ENCODE results near the gene ANGPT4. TPM values are rescaled to one million over a fixed set of nuclear protein-coding genes. Genes with fewer than 3 reads are reported as not detected.

Gene ANGPT4
- polyA plus RNA-seq, 3 donors: 0.07 to 0.14 TPM; not detected in 1

- H3K9me3 Mint-ChIP-seq: peaks cover 0 to 10% (median 2%) of the 10 kb centered on the region in 7 donors
- Histone ChIP-seq H3K9ac (ENCODE audit: insufficient read depth, low read length, poor library complexity, severe bottlenecking) (no peak overlapping the region), H4K20me1 (ENCODE audit: insufficient read depth, low read length) (peaks cover 87% of the 10 kb centered on the region), H3K36me3 (replicated peaks in 1 of 2; ENCODE audit: control insufficient read depth in 1 of 2, insufficient read depth in 2 of 2, low read length in 2 of 2) (peaks cover 10 to 19% of the 10 kb centered on the region in 2 donors), H3K4me3 (replicated peaks in 1 of 3; ENCODE audit: low read depth in 2 of 3, low read length in 3 of 3) (no peak overlapping the region), H3K27me3 (ENCODE audit: control insufficient read depth in 2 of 2, insufficient read depth in 2 of 2, low read length in 2 of 2) (peaks cover 5 to 17% of the 10 kb centered on the region in 2 donors), H3K9me3 (replicated peaks in 1 of 2; ENCODE audit: control insufficient read depth in 1 of 2, insufficient read depth in 1 of 2, low read length in 2 of 2) (no peaks in the 10 kb centered on the region), H3K79me2 (ENCODE audit: insufficient read depth, low read length) (peaks cover 94% of the 10 kb centered on the region), H3K27ac (ENCODE audit: low read depth in 1 of 2, low read length in 2 of 2) (no peak overlapping the region), H2AFZ (ENCODE audit: insufficient read depth, low read depth, low read length, poor library complexity, severe bottlenecking) (no peak overlapping the region), H3K4me1 (ENCODE audit: control insufficient read depth in 1 of 2, insufficient read depth in 2 of 2, low read length in 2 of 2) (peaks cover 70 to 79% of the 10 kb centered on the region in 2 donors), H3K4me2 (replicated peaks; ENCODE audit: extremely low read depth, low read length, poor library complexity, severe bottlenecking) (no peak overlapping the region)
- 94% methylated on average over 8 of the region's 11 CpGs for WGBS (ENCODE audit: insufficient coverage)
- H3K4me3 Mint-ChIP-seq: no peak overlapping the region
- H3K27me3 Mint-ChIP-seq (ENCODE audit: low read depth in 3 of 3): peaks cover 15 to 25% (median 17%) of the 10 kb centered on the region in 3 donors
- peak overlapping the region in 1 of 7 donors; percentile 44 for H3K27ac Mint-ChIP-seq
- TF ChIP-seq, protein P1, sequence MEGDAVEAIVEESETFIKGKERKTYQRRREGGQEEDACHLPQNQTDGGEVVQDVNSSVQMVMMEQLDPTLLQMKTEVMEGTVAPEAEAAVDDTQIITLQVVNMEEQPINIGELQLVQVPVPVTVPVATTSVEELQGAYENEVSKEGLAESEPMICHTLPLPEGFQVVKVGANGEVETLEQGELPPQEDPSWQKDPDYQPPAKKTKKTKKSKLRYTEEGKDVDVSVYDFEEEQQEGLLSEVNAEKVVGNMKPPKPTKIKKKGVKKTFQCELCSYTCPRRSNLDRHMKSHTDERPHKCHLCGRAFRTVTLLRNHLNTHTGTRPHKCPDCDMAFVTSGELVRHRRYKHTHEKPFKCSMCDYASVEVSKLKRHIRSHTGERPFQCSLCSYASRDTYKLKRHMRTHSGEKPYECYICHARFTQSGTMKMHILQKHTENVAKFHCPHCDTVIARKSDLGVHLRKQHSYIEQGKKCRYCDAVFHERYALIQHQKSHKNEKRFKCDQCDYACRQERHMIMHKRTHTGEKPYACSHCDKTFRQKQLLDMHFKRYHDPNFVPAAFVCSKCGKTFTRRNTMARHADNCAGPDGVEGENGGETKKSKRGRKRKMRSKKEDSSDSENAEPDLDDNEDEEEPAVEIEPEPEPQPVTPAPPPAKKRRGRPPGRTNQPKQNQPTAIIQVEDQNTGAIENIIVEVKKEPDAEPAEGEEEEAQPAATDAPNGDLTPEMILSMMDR (IDR thresholded peaks at IDR 0.05): no peak
- peaks cover 75% of the 10 kb centered on the region for H3K4me1 Mint-ChIP-seq
- H3K36me3 Mint-ChIP-seq: peaks cover 42 to 52% of the 10 kb centered on the region in 2 donors
- DNase-seq: no peak
- intact Hi-C loops (cut with micrococcal nuclease): loop anchor here (5.0 to 10.0 kb wide), 2 partner anchors 43 to 185 kb away; partner anchors contain the start of gene SRXN1 (in 1 of the 2)
Observed at GRCh38 chr20:839626-840025, 76.5 kb downstream of the ANGPT4 start.

DNA sequence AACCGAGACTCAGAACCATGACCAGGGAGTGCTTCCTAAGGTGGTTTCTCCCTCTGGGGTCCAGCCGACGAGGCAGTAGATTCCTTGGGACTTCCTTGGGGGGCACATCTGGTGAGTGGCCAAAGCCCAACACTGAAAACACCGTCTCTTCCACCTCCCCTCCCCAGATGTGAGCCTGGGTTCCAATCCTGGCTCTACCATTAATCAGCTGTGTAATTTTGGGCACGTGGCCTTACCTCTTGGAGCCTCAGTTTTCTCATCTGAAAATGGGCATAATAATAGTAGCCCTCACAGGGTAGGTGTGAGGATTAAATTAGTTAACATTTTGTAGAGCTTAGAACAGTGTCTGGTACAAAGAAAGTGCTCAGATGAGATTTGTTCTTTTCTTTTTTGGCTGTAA lies 77.1 kb downstream of the ANGPT4 start:
- TF ChIP-seq, protein P1 (IDR thresholded peaks at IDR 0.05): no peak
- peaks cover 94% of the 10 kb centered on the region for H3K79me2 ChIP-seq (ENCODE audit: insufficient read depth, low read length)
- H3K9me3 ChIP-seq (replicated peaks in 1 of 2; ENCODE audit: control insufficient read depth in 1 of 2, insufficient read depth in 1 of 2, low read length in 2 of 2): no peaks in the 10 kb centered on the region
- intact Hi-C loops (cut with micrococcal nuclease): loop anchor here in 1 of 2 donors (10.0 kb wide), 1 partner anchor 184 kb away; the partner anchor contains the start of gene SRXN1
- H3K27me3 ChIP-seq (ENCODE audit: control insufficient read depth in 2 of 2, insufficient read depth in 2 of 2, low read length in 2 of 2): peaks cover 5 to 17% of the 10 kb centered on the region in 2 donors
- H3K9ac ChIP-seq (ENCODE audit: insufficient read depth, low read length, poor library complexity, severe bottlenecking): no peak overlapping the region
- WGBS (ENCODE audit: insufficient coverage): 96% methylated on average over 3 of the region's 5 CpGs
- peaks cover 81% of the 10 kb centered on the region for H4K20me1 ChIP-seq (ENCODE audit: insufficient read depth, low read length)
- H2AFZ ChIP-seq (ENCODE audit: insufficient read depth, low read depth, low read length, poor library complexity, severe bottlenecking): no peak overlapping the region
- H3K4me1 Mint-ChIP-seq: peaks cover 74% of the 10 kb centered on the region
- H3K27ac ChIP-seq (ENCODE audit: low read depth in 1 of 2, low read length in 2 of 2): no peak overlapping the region
- H3K4me2 ChIP-seq (replicated peaks; ENCODE audit: extremely low read depth, low read length, poor library complexity, severe bottlenecking): no peak overlapping the region
- H3K27ac Mint-ChIP-seq: peak overlapping the region in 1 of 7 donors; percentile 44
- peaks cover 10 to 19% of the 10 kb centered on the region in 2 donors for H3K36me3 ChIP-seq (replicated peaks in 1 of 2; ENCODE audit: control insufficient read depth in 1 of 2, insufficient read depth in 2 of 2, low read length in 2 of 2)
- H3K36me3 Mint-ChIP-seq: peaks cover 42 to 51% of the 10 kb centered on the region in 2 donors
- H3K9me3 Mint-ChIP-seq: peaks cover 0 to 11% (median 2%) of the 10 kb centered on the region in 7 donors
- H3K27me3 Mint-ChIP-seq (ENCODE audit: low read depth in 3 of 3): peaks cover 14 to 24% (median 17%) of the 10 kb centered on the region in 3 donors
- DNase-seq: no peak
- H3K4me1 ChIP-seq (ENCODE audit: control insufficient read depth in 1 of 2, insufficient read depth in 2 of 2, low read length in 2 of 2): peaks cover 68 to 79% of the 10 kb centered on the region in 2 donors
- no peak overlapping the region for H3K4me3 ChIP-seq (replicated peaks in 1 of 3; ENCODE audit: low read depth in 2 of 3, low read length in 3 of 3)
- H3K4me3 Mint-ChIP-seq: no peak overlapping the region
